GM21390 (cell line): ENCODE results near the gene ANKRD33B.
"Not testable (repeated sequence)": the region's sequence is repeated elsewhere in the genome, so short reads cannot be mapped to it uniquely, and the experiment has no call there.

Experiments used
- ATAC-seq: cut with Tn5 transposase; IDR thresholded peaks from one replicate; pipeline ENCODE4 v1.9.1; 2021; ENCODE audit not compliant: unreplicated experiment

The ANKRD33B gene

DNA sequence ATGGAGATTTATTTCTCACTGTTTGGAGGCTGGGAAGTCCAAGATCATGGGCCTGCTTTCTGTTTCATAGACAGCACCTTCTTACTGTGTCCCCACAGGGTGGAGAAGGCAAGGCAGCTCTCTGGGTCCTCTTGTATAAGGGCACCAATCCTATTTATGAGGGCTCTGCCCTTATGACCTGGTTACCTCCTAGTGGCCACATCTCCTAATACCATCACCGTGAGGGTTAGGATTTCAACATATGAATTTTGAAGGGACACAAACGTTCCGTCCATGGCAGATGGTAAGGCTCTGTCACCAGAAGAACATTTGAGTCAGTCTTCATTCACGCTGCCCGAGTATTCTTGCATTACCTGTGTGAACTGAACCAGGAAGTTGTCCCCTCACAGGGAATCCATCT, 48.4 kb downstream of the ANKRD33B start:
- ATAC-seq, result no peak

DNA sequence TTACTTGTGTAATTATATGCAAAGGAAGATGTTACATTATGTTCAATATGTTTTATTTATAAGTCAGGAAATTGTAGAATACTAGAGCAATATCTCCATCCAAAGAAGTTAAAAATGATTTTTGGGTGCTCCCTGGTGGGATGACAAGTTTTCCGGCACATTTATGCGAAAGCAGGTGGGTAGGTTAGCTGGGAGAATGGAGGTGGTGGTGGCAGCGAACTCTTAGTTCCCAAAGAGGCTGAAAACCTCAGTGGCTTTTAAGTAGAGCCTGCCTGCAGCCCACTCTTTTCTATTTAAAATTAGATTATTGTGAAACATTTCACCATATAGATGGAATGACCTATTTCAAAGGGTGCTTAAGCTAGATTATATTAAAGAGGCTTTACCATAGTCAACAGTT, 51.8 kb downstream of the ANKRD33B start:
- no peak for ATAC-seq

DNA sequence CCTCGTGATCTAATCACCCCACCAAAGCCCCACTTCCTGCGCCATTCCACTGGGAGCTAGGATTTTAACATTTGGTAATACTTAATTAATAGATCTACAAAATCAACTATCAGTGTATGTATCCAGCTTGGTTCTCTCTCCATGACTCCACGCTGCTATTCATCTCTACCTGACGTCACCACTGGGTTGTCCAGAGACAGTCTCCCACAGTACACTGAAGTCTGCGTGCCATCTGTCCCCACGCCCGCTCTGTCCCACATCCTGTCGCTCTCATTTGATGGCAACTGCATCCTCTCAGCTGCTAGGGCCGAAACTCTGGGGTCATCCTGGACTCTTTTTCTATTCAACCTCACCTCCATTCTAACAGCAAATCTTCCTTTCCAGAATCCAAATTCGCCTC, 53.2 kb downstream of the ANKRD33B start:
- no peak for ATAC-seq

DNA sequence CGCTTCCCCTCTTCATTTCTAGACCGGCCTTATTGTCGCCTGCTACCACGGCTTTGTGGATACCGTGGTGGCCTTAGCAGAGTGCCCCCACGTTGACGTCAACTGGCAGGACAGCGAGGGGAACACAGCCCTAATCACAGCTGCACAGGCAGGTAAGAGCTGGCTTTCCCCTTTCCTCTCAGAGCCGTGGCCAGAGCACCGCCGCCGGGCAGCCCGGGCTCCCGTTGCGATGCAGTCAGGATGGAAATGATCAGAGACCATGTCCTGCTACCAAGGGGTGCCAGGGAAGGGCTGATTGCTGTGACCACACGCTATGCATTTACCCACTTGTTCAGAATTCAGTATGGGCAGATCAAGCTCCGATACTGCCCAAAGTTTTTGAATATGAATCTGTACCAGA, 54.4 kb downstream of the ANKRD33B start:
- no peak for ATAC-seq

DNA sequence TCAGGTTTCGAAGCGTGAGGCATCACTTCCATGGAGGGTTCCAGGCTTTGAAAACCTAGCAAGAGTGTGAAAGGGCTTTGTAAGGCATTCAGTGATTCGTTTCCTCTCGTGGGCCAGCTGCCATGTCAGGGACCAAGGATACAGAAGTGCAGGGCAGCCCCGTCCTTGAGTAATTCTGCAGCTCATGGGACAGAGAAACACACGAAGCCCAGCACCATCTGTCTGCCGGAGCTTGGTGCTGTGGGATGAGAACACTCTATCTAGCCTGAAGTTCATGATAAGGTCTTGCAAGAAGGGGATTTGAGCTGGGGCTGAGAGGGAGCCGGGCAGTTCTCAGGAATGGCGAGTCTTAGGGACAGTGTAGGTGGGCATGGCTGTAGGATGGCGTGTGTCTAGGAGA, 55.8 kb downstream of the ANKRD33B start:
- ATAC-seq, result no peak

DNA sequence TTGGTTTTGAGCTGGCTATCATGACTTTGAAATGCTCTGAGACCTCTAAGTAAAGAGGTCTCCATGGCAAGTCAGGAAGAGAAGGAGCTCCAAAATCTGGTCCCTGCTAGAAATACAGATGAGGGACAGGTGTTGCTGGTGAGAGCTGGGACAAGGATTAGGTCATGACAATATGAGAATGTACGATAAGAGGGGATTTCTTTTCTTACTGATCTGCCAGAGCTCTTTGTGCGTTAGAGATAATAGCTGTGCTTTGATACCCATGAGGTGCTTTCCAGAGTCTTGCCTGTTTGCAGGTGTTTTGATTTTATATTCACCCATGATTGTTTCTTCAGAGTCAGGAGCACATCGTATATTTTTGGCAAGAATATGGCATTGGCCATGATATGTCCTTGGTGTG, 56.5 kb downstream of the ANKRD33B start:
- no peak for ATAC-seq

DNA sequence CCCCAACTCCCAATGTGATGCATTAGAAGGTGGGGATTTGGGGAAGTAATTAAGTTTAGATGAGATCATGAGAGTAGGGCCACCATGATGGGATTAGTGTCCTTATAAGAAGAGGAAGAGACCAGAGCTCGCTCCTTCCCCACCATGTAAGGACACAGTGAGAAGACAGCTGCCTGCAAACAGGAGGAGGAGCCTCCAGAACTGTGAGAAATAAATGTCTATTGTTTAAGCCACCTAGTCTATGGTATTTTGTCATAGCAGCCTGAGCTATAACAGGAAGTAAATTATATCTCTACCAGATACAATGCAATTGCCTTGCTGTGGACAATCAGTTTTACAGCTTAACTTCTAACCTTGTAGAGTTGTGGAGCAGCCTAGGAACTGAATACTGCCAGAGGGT, 58.0 kb downstream of the ANKRD33B start:
- ATAC-seq, result no peak

DNA sequence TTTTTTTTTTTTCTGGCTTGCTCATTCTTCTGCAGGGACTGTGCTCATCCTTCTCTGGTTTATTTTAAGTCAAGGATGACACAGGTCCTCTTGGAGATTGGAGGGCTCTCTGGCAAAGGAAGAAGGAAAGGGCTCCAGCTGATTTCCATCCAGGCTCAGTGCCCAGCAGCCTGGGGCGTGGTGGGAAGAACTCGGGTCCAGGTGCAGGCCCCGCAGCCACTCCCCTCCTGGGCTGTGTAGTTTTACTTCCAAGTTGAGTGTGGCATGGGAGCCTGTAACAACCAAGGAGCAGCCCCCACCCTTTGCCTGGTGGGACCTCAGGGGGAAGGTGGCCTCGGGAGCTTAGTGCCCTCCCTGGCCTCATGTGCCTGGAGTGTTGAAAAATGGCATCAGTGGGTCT, 58.9 kb downstream of the ANKRD33B start:
- ATAC-seq, result no peak

DNA sequence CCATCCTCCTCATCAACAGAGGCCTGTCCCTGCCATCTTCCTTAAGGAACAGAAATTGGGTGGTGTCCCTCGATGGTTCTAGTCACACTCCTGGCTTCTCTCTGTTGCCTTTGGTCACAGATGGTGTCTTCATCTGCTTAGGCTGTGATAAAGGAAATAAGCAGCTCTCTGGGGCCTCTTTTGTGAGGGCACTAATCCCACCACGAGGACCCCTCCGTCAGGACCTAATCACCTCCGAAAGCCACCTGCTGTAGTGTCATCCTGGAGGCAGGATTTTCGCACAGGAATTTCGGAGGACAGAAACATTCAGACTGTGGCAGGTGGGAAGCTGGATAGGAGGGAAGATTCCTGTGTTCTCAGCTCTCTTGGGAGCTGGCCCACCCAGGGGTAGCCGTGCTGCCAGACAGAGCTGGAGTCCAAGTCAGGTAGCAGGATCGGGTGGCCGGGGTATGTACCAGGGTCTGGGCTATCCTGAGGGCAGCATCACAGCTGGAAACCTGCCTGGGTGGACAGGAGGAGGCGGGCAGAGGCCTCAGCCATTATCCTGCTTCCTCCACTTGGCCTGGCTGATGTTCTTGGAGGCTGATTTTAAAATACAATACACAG, 59.5 kb downstream of the ANKRD33B start:
- no peak for ATAC-seq

DNA sequence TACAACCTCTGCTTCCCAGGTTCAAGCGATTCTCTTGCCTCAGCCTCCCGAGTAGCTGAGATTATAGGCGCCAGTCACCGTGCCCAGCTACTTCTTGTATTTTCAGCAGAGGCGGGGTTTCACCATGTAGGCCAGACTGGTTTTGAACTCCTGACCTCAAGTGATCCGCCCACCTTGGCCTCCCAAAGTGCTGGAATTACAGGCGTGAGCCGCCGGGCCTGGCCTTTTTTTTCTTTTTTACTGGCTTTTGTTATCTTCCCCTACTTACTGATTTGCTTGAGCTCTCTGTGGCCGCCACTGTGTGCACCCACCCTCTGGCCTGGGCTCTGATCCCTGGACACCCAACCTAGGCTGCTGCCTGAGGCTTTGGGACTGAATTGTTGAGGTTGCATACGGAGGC, 60.3 kb downstream of the ANKRD33B start:
- ATAC-seq, result no peak

DNA sequence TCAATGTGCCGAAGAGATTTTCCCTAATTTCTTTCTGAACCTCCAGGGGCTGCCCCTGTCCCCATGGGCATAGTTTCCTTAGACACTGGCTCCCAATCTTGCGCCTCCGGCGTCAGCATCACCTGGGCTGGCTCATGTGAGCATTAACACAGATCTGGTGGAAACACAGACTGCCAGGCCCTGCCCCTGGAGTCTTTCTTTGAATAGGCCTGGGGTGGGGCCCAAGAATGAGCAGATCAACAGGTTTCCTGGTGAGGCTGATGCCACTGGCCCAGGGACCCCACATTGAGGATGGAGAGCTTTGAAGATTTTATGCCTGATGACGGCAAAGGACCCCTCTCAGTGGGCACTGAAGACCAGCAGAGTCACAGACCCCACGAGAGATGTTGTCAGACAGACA, 60.8 kb downstream of the ANKRD33B start:
- ATAC-seq, result no peak

DNA sequence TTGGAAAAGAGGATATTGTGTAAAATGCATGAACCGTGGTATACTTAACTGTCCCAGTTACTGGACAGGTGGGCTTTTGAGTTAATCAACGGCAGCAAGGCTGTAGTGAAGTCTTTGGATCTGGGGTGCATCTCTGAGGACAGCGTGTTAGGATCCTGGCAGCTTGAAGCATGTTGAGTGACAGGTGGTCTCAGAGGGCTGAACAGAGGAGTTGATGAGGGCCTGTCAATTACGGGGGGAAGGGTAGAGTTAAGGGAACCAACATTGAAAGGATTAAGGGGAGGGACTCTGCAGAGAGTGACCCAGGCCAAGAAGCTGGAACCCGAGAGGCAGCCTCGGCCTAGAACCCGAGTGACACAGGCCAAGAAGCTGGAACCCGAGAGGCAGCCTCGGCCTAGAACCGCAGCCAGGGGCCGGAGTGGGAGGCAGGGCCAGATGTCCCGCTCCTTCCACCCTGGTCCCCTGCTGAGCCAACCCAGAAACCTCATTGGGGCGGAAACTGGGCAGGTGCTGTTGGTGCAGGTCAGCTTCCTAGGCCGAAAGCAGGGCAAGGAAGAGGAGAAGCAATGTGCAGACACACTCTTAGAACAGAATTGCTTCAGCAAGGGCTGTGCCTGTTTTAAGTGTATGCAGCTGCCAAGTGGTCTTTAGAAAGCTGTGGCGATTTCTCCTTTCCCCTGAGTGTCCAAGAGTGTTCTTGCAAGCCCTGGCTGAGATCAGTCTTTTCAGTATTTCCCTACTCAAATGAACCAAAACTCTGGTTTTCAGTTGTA, 62.0 kb downstream of the ANKRD33B start:
- ATAC-seq, result no peak

DNA sequence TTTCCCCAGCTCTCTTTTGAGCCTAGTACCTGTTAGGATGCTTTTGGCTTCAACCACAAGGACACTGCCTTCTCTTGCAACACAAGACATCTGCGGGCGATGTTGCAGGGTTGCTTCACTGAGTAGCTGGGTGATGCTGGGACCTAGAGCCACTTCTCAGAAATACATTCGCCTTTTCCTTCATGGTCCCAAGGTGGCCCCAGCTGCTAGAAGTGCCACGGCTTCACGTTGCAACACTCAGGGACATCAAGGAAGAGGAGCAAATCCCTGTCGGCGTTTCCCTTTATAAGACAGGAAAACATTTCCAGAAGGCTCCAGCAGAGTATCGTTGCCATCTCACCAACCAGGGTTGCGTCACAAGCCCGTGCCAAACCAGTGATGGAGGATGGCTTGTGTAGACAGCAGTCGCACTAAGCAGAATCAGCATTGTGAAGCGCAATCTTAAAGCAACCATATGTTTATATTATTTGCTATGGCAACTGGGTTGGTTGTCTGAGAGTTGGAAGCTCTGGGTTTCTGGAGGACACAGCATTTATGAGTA, 62.7 kb downstream of the ANKRD33B start:
- no peak for ATAC-seq

DNA sequence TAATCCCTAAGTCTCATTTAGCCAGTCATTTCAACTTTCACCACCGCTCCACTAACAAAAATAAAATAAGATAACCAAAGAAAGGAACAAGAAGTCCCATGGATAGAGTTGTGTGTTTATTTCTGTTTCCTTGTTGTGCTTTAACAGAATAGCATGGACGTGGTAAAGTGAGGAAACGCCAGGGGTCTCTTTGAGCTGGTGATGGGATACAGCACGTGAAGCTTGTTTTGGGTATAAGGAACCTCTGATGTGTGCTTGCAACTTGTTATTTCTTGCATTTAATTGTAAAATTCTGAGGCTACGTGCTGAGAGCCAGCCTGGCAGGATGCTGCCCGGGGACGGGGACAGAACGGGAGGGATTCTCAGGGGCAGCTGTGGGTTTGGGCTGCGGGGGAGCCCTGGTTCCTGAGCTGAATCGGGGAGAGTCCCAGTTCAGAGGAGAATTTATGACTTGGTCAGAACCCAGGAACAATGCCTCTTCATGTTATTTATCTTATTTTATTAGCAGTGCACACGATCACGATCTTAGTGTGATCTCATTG, 63.4 kb downstream of the ANKRD33B start:
- peak; percentile 1 for ATAC-seq

DNA sequence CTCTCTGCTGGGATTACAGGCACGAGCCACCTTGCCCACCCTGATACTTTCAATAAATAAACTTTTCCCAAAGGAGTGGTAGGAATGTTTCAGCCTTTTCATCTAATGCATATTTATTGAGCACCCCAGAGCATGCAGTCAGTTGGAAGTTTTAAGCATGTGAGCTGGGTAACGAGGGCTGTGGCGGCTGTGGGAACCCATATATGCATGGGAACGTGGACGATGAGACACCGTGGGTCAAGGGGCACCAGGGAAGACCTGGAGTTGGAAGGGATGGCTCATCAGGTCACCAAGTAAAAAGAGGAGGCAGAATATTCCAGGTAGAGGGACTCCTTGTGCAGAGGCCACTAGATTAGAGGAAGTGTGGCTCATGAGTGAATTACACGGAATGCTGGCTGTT, 64.7 kb downstream of the ANKRD33B start:
- no peak for ATAC-seq

DNA sequence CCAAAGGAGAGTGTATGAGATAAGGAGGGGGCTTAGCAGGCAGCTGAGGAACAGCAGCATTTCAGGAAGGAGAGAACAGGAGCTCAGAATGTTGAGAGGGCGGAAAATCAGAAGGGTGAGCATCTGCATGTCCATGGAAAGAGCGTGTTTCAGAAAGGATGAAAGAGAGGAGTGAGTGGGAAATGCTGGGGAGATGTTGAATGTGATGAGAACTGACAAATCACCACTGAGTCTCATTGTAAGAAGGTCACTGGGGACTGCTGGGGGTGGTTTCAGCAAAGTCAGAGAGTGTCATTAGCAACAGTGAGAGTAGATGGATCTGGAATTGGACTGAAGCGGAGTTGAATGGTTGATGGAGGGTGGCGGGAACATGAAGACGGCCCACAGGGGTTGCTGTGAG, 65.8 kb downstream of the ANKRD33B start:
- ATAC-seq, result no peak

DNA sequence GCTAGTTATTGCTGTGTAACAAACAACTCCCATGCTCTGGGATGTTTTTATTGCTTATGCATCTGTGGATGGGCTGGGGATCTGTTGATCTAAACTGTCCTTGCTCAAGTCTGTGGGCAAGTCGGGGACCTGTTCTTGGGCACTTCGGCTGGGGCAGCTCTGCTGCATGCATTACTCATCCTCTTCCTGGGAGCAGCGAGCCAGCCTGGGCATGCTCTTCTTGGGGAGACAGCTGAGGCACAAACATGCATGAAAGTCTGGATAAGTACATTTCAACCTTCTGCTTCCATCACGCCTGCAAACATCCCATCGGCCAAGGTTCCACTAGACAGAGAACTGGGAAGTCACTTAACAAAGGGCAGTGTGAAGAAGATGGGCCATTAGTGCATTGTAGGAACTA, 66.3 kb downstream of the ANKRD33B start:
- no peak for ATAC-seq

DNA sequence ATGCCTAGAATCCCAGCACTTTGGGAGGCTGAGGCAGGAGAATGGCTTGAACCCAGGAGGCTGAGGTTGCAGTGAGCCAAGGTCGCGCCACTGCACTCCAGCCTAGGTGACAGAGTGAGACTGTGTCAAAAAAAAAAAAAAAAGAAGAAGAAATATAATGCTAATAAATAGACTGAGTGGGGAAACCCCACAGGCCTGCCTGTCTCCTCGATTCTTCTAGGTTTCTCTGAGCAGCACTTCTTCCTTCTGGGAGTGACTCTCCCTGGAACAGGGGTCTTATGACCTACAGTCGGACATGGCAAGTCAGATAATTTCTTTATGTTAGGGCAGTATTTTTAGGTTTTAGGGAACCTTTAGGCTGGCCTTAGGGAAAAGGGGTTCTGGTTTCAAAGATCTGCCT, 66.9 kb downstream of the ANKRD33B start:
- ATAC-seq, result not testable (repeated sequence)

DNA sequence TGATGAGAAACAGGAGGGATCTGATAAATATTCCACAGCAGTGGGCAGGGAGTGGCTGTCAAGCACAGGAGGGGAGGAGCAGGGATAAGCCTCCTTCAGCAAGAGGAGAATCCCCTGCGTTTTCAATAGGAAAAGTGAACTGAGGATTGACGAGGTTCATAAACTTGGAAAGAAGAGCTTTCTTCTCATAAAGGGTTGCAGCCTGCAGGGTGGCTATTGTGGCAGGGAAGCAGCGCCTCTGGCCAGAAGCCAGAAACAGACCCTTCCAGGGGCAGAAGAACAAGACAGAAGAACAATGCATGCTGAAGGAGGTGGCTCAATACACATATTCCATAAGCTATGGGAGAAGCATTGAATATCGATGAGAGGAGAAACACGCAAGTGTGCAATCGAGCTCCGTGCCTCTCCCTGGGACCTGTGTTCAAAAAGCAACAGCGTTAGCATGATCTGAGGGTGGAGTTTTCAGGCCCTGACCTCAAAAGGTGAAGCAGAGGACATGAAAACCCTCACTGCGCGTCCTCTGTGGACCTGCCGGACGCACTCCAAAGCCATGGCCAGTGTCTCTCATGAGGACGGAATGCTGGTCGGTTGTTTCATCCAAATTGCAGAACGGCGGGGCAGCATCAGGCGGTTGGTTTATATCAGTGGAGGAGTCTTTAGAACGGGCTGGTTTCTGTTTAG, 67.6 kb downstream of the ANKRD33B start:
- ATAC-seq, result peak; percentile 8

DNA sequence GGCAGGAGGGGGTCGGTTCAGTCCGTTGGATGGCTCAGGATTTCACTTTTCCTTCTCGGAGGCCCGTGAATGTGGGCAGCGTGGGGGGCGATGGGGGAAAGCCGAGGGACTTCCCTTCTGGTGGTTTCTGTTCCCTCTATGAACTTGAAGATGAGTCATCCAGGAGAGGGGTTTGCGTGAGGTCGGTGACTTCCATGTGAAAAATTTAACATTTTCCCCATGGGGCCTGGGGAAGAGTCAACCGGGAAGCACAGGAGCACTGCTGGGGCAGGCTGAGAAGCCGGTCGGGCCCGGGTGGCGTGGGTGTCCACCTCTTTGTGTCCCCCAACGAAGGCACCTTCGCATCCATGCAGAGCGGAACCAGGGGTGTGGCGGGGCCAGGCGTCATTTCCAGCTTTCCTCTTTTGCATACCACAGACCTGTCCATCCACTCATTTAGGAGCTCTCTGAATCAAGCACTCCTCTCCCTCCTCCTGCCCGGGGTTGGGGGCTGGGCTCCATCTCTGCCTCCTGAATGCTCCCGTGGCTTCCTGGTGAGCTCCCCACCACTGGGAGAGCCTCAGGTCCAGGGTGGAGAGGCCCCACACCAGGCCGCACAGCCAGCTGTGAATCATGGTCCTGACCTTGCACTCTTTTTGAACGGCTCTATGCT, 68.4 kb downstream of the ANKRD33B start:
- peak; percentile 44 for ATAC-seq
